ENCODE data around the gene CIROP.

CIROP gene

GRCh38 chr14:23094666-23095195, 10.1 kb downstream of the CIROP start, which contains the start of gene ACIN1:
ACIN1 (minus strand) TSS chr14:23095136; CDS start chr14:23095112, 24 bp downstream.
- peak; percentile 77 for DNase-seq (ENCODE audit: low spot score)
- TF ChIP-seq, protein P1, sequence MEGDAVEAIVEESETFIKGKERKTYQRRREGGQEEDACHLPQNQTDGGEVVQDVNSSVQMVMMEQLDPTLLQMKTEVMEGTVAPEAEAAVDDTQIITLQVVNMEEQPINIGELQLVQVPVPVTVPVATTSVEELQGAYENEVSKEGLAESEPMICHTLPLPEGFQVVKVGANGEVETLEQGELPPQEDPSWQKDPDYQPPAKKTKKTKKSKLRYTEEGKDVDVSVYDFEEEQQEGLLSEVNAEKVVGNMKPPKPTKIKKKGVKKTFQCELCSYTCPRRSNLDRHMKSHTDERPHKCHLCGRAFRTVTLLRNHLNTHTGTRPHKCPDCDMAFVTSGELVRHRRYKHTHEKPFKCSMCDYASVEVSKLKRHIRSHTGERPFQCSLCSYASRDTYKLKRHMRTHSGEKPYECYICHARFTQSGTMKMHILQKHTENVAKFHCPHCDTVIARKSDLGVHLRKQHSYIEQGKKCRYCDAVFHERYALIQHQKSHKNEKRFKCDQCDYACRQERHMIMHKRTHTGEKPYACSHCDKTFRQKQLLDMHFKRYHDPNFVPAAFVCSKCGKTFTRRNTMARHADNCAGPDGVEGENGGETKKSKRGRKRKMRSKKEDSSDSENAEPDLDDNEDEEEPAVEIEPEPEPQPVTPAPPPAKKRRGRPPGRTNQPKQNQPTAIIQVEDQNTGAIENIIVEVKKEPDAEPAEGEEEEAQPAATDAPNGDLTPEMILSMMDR (IDR thresholded peaks at IDR 0.05; ENCODE audit: extremely low read depth, insufficient read depth, missing control alignments), result no peak
- in situ Hi-C loops (cut with MboI; ENCODE audit: low pct_unique_long_range_greater_than_20kb, low sequenced_read_pairs, unreplicated experiment), result no loop called here

DNA sequence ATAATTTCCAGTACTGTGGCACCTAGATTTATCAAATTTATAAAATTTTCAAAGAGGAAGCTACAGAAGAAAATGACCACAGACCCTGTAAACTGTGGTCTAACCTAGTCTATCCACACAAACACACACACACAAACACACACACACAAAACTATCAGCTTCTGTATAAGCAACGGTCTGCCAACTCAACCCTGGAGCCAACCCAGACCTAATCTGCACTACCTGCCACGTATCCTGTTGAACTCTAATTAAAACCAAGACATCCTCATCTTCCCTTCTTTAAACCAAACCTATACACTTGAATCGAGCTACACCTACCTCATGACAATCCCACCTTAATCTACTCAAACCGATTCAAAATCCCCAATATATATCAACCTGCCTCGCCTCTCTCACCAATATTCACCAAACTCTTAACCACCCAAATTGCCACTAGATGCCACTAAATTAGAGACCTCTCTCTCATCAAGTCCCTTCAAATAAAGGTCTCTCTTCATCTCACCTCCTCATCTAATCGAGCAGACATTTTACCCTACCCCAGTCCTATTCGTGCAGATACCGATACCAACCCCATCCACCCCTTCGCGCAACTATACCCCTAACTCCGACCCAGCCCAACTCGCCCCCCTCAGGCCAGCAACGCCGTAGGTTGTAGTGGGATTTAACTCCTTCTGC, 10.7 kb downstream of the CIROP start:
- TF ChIP-seq, protein P1 (IDR thresholded peaks at IDR 0.05; ENCODE audit: extremely low read depth, insufficient read depth, missing control alignments), result peak; percentile 41
- no peak for DNase-seq (ENCODE audit: low spot score)
- in situ Hi-C loops (cut with MboI; ENCODE audit: low pct_unique_long_range_greater_than_20kb, low sequenced_read_pairs, unreplicated experiment), result no loop called here

DNA sequence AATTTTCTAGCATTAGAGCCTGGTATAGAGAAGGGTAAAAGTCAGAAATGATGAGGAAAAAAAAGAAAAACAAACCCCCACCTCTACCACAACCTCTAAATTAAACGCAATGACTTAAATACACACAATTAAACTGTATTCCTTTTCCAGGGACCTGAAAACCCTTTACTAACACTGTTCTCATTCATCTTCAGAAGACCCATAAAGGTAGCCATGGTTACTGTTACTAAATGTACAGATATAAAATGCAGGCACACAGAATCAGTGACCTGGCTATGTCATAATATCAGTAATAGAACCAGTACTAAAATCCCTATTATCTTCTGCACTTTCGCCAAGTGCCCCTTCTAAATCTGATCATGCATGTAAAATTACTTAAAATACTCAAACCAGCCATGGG, 11.3 kb downstream of the CIROP start:
- in situ Hi-C loops (cut with MboI; ENCODE audit: low pct_unique_long_range_greater_than_20kb, low sequenced_read_pairs, unreplicated experiment), result no loop called here
- DNase-seq (ENCODE audit: low spot score), result no peak
- TF ChIP-seq, protein P1 (IDR thresholded peaks at IDR 0.05; ENCODE audit: extremely low read depth, insufficient read depth, missing control alignments), result no peak

DNA sequence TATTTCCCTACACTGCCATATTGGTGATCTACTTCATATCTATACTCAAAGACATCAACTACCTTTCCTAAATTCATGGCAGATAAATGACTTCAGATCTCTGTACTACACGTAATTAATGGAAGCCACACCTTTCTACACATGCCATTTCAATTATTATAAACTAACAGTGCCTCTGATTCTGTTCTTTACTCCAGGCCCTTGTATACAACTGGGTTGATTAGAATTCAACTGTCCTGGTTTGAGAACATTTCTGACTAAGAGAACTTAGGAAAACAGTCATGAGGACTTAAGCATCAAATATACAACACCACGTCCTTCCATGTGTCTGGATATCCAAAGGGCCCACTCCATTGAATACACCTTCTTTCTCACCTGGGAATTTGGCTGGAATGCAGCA, 11.7 kb downstream of the CIROP start:
- in situ Hi-C loops (cut with MboI; ENCODE audit: low pct_unique_long_range_greater_than_20kb, low sequenced_read_pairs, unreplicated experiment), result no loop called here
- TF ChIP-seq, protein P1 (IDR thresholded peaks at IDR 0.05; ENCODE audit: extremely low read depth, insufficient read depth, missing control alignments), result no peak
- DNase-seq (ENCODE audit: low spot score), result no peak

- in situ Hi-C loops (cut with MboI; ENCODE audit: low pct_unique_long_range_greater_than_20kb, low sequenced_read_pairs, unreplicated experiment), result no loop called here
Observed at GRCh38 chr14:23091294-23092225, 13.2 kb downstream of the CIROP start.

GRCh38 chr14:23090254-23090636, 14.5 kb downstream of the CIROP start:
- no peak for DNase-seq (ENCODE audit: low spot score)
- in situ Hi-C loops (cut with MboI; ENCODE audit: low pct_unique_long_range_greater_than_20kb, low sequenced_read_pairs, unreplicated experiment), result no loop called here
- TF ChIP-seq, protein P1 (IDR thresholded peaks at IDR 0.05; ENCODE audit: extremely low read depth, insufficient read depth, missing control alignments), result no peak

More at GRCh38 chr14:23091294-23092225, 13.2 kb downstream of the CIROP start:
- TF ChIP-seq, protein P1 (IDR thresholded peaks at IDR 0.05; ENCODE audit: extremely low read depth, insufficient read depth, missing control alignments), result no peak
- DNase-seq (ENCODE audit: low spot score), result no peak

Measured in GM13977 (cell line).